C4-2B (cell line): ENCODE measurements around the gene SOBP.

Source experiments
- H3K27ac ChIP-seq: fragments of 450-650 bp; 2 replicates; pipeline ENCODE4 v1.5.1; 2017
- ZFX ChIP-seq: fragments of 450-650 bp; IDR thresholded peaks from 2 replicates; pipeline ENCODE4 v1.6.1; 2017
- TF ChIP-seq, protein P1 (sequence below): fragments of 450-650 bp; conservative IDR thresholded peaks from 2 replicates; pipeline ENCODE4 v1.5.1; 2017; ENCODE audit warnings: mild to moderate bottlenecking

SOBP gene

GRCh38 chr6:107635057-107635515 is 145.2 kb downstream of the SOBP start:
- no peak for TF ChIP-seq ZFX
- TF ChIP-seq, protein P1, sequence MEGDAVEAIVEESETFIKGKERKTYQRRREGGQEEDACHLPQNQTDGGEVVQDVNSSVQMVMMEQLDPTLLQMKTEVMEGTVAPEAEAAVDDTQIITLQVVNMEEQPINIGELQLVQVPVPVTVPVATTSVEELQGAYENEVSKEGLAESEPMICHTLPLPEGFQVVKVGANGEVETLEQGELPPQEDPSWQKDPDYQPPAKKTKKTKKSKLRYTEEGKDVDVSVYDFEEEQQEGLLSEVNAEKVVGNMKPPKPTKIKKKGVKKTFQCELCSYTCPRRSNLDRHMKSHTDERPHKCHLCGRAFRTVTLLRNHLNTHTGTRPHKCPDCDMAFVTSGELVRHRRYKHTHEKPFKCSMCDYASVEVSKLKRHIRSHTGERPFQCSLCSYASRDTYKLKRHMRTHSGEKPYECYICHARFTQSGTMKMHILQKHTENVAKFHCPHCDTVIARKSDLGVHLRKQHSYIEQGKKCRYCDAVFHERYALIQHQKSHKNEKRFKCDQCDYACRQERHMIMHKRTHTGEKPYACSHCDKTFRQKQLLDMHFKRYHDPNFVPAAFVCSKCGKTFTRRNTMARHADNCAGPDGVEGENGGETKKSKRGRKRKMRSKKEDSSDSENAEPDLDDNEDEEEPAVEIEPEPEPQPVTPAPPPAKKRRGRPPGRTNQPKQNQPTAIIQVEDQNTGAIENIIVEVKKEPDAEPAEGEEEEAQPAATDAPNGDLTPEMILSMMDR = no peak
- no peak overlapping the region for H3K27ac ChIP-seq

DNA sequence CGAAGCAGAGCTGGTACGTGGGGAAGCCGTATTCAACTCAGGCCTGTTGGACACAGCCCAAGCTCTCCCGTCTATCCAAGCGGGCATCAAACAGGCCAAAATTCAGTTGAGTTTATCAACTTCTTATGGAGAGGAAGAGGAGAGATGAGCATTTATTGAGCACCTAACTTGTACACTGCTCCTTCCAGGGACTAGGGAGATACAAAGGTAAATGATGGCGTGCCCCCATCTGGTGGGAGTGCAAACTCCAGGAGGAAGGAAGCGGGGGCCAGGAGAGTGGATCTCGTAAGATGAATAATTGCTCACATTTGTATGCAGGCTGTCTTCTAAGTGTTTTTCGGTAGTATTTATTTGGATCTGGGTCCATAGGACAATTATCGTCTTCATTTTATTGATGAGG is 146.6 kb downstream of the SOBP start:
- H3K27ac ChIP-seq = no peak overlapping the region
- TF ChIP-seq, protein P1 = no peak
- no peak for TF ChIP-seq ZFX

- no peak overlapping the region for H3K27ac ChIP-seq
- no peak for TF ChIP-seq ZFX
- TF ChIP-seq, protein P1 = no peak
Observed at GRCh38 chr6:107637316-107638315, 147.7 kb downstream of the SOBP start.

GRCh38 chr6:107638493-107638892 is 148.6 kb downstream of the SOBP start:
- H3K27ac ChIP-seq = no peak overlapping the region

DNA sequence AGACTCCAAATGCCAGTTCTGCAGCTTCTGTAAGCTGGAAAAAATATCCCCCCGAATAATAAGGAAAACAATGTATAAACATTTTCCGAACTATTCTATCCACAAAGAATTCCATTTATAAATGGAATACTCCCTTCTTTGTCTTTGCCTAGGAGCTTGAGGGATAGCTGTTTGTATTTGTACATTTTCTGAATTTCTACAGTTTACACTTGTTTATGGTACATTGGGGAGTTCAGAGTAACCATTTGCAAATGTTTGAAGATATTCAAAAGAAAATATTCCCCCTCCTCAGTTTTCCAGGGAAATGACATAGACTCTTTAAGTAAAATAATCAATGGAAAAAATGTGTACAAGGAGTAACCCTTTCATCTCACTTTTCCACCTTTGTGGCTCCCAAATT is 149.6 kb downstream of the SOBP start:
- H3K27ac ChIP-seq = no peak overlapping the region
- TF ChIP-seq ZFX = no peak
- TF ChIP-seq, protein P1 = no peak

More at GRCh38 chr6:107638493-107638892, 148.6 kb downstream of the SOBP start:
- no peak for TF ChIP-seq ZFX
- TF ChIP-seq, protein P1 = no peak

- no peak overlapping the region for H3K27ac ChIP-seq
- TF ChIP-seq, protein P1 = no peak
- TF ChIP-seq ZFX = no peak
Observed at GRCh38 chr6:107641071-107641470, 151.2 kb downstream of the SOBP start.

- no peak overlapping the region for H3K27ac ChIP-seq
- TF ChIP-seq, protein P1 = no peak
- no peak for TF ChIP-seq ZFX
Observed at GRCh38 chr6:107641500-107641941, 151.6 kb downstream of the SOBP start.
